Spleen (tissue), 13 donors: ENCODE data around the gene CCL18. TPM values are rescaled to one million over a fixed set of nuclear protein-coding genes. Genes with fewer than 3 reads are reported as not detected.
A peak's percentile ranks its signal among the peaks of the same experiment; 100 is the strongest.
"Not testable (repeated sequence)": the region's sequence is repeated elsewhere in the genome, so short reads cannot be mapped to it uniquely, and the experiment has no call there.

Experiments used
- DNase-seq: peaks from one replicate; pipeline ENCODE4 v3.0.0-alpha.2; 2020
- H3K27ac ChIP-seq, 8 donors: fragments of 200-600 bp; sonication (generic) in 7 of 8; 1 replicate in 4 of 8; 2 replicates in 4 of 8; pipeline versions ENCODE4 v1.5.0 to v1.8.0; 2016 to 2021; ENCODE audit warnings: inconsistent platforms in 4 of 8, mild to moderate bottlenecking in 4 of 8, moderate library complexity in 1 of 8
- H3K27me3 ChIP-seq, 7 donors: fragments of 200-600 bp; sonication (generic) in 6 of 7; replicated peaks in 1 of 7; 1 replicate in 4 of 7; 2 replicates in 3 of 7; pipeline versions ENCODE4 v1.5.0 to v1.8.0; 2016 to 2021; ENCODE audit warnings: inconsistent platforms in 3 of 7, mild to moderate bottlenecking in 1 of 7
- H3K36me3 ChIP-seq, 6 donors: fragments of 200-600 bp; sonication (generic) in 5 of 6; 1 replicate in 4 of 6; 2 replicates in 2 of 6; pipeline versions ENCODE4 v1.5.0 to v1.8.0; 2016 to 2021; ENCODE audit warnings: inconsistent platforms in 2 of 6
- H3K4me1 ChIP-seq, 6 donors: fragments of 200-600 bp; sonication (generic) in 5 of 6; 1 replicate in 3 of 6; 2 replicates in 3 of 6; pipeline versions ENCODE4 v1.5.0 to v1.8.0; 2016 to 2021; ENCODE audit warnings: inconsistent platforms in 3 of 6
- H3K4me3 ChIP-seq, 8 donors: fragments of 200-600 bp; sonication (generic) in 7 of 8; 1 replicate in 4 of 8; 2 replicates in 4 of 8; pipeline versions ENCODE4 v1.5.0 to v1.8.0; 2016 to 2021; ENCODE audit warnings: inconsistent platforms in 4 of 8, mild to moderate bottlenecking in 4 of 8, moderate library complexity in 2 of 8
- H3K9me3 ChIP-seq, 8 donors: fragments of 200-600 bp; sonication (generic) in 7 of 8; 1 replicate in 4 of 8; 2 replicates in 4 of 8; pipeline versions ENCODE4 v1.5.0 to v1.8.0; 2016 to 2021; ENCODE audit warnings: inconsistent platforms in 4 of 8
- POLR2A ChIP-seq, 3 donors: fragments of 450-650 bp; IDR thresholded peaks; one replicate each; pipeline ENCODE4 v1.5.1; 2017; ENCODE audit warnings: antibody characterized with exemption in 3 of 3, mild to moderate bottlenecking in 1 of 3
- POLR2AphosphoS5 ChIP-seq, 3 donors: sonication (generic); formaldehyde crosslinking; IDR thresholded peaks; one replicate each; pipeline ENCODE4 v1.5.1; 2017; ENCODE audit warnings: antibody characterized with exemption in 3 of 3
- WGBS, 5 donors: extraction: QIAGEN DNeasy Blood & Tissue Kit in 3 of 5; methylation state at CpG; one replicate each; pipeline versions ENCODE4 v1.1.5 to v1.1.7; 2013 to 2018; 5-methylcytosine and 5-hydroxymethylcytosine counted together
- intact Hi-C: fragments of 100-400 bp; cut with DNase I; formaldehyde crosslinking; loops from one replicate; pipeline ENCODE4 v1.15.0; 2023; ENCODE audit warnings: low total_unique reads
- long read RNA-seq, 2 donors: transcript quantifications; one replicate each; lab custom pipeline, GENCODE V29; 2026
- polyA plus RNA-seq, 3 donors: library from polyadenylated mRNA; stranded (reverse); fragments of 200-250 nt; gene quantifications; one replicate each; pipeline ENCODE4 v1.2.1, GENCODE V29; 2013
- total RNA-seq, 7 donors: library from RNA; depleted of rRNA in 3 of 7; stranded (reverse); fragments of >200 nt in 3 of 7; fragmentation: NEBNext Ultra II Directional in 4 of 7; extraction: Animal tissue kit (Norgen Biotek cat#: 25700) in 4 of 7; gene quantifications; one replicate each; pipeline versions ENCODE4 v1.1.0 to v1.2.1, GENCODE V29; 2016 to 2021
- TF ChIP-seq, protein P1 (sequence below), 11 experiments: fragments of 200-600 bp in 7 of 11; fragments of 450-650 bp in 4 of 11; sonication (generic) in 4 of 11; IDR thresholded peaks in 8 of 11; conservative IDR thresholded peaks in 3 of 11; 1 replicate in 7 of 11; 2 replicates in 4 of 11; pipeline versions ENCODE4 v1.4.0 to v1.8.0; 2016 to 2021; ENCODE audit warnings: antibody characterized with exemption in 11 of 11, inconsistent platforms in 4 of 11, mild to moderate bottlenecking in 1 of 11
- donor health status: healthy with polysubstance abuse.
- donor health status: DM: no; HTN: no; CAD: no; lungs with moderate emphysema.
- donor health status: DM: no; HTN: no; CAD: no.
- donor health status: Bipolar disorder and iron deficiency.
- donor health status: healthy.
- donor health status: DM: no; HTN: no; CAD: no.
- donor health status: DM: yes; HTN: yes; CAD: no.

The CCL18 gene
- total RNA-seq (10 to 100 TPM in 5 of 7 donors, 1 to 10 TPM in 2; 5.2 to 27.8 (median 11.0) TPM), polyA plus RNA-seq (100 to 1,000 TPM in 1 of 3 donors, 10 to 100 TPM in 1, 1 to 10 TPM in 1; 9.8 to 109 (median 75.6) TPM)
- long read RNA-seq, donor 1 = 0 reads
- long read RNA-seq, donor 2 = 0 reads

- H3K4me1 ChIP-seq = no peaks in the 10 kb centered on the region
- no peaks in the 10 kb centered on the region for H3K27me3 ChIP-seq
- TF ChIP-seq POLR2AphosphoS5 (IDR thresholded peaks at IDR 0.05) (no peak), POLR2A (IDR thresholded peaks at IDR 0.05) (no peak)
- TF ChIP-seq, protein P1, sequence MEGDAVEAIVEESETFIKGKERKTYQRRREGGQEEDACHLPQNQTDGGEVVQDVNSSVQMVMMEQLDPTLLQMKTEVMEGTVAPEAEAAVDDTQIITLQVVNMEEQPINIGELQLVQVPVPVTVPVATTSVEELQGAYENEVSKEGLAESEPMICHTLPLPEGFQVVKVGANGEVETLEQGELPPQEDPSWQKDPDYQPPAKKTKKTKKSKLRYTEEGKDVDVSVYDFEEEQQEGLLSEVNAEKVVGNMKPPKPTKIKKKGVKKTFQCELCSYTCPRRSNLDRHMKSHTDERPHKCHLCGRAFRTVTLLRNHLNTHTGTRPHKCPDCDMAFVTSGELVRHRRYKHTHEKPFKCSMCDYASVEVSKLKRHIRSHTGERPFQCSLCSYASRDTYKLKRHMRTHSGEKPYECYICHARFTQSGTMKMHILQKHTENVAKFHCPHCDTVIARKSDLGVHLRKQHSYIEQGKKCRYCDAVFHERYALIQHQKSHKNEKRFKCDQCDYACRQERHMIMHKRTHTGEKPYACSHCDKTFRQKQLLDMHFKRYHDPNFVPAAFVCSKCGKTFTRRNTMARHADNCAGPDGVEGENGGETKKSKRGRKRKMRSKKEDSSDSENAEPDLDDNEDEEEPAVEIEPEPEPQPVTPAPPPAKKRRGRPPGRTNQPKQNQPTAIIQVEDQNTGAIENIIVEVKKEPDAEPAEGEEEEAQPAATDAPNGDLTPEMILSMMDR (IDR thresholded peaks at IDR 0.05 in 8 of 11, conservative IDR thresholded peaks at IDR 0.05 in 3 of 11) = no peak
- no peaks in the 10 kb centered on the region for H3K36me3 ChIP-seq
- peak within 1 kb of the TSS in 4 of 8 donors; percentile 3 to 86 (median 74) for H3K27ac ChIP-seq
- no peak within 1 kb of the TSS for H3K4me3 ChIP-seq
- DNase-seq = no peak
- no peaks in the 10 kb centered on the region for H3K9me3 ChIP-seq
- intact Hi-C loops = no loop called here
- 82 to 88% (median 86%) methylated on average over 5 of the region's 5 CpGs for WGBS, 5 donors
These were observed at the start of gene CCL18 for GRCh38 chr17:36063786-36064541. CCL18 (plus strand) TSS chr17:36064272; CDS start chr17:36064343, 71 bp downstream.

- no peak overlapping the region for H3K4me3 ChIP-seq
- WGBS, 5 donors = 69 to 86% (median 75%) methylated on average over 5 of the region's 5 CpGs
- TF ChIP-seq POLR2AphosphoS5 (IDR thresholded peaks at IDR 0.05) (no peak), POLR2A (IDR thresholded peaks at IDR 0.05) (no peak)
- TF ChIP-seq, protein P1 (IDR thresholded peaks at IDR 0.05 in 8 of 11, conservative IDR thresholded peaks at IDR 0.05 in 3 of 11) = no peak
- no peak overlapping the region for H3K27ac ChIP-seq
- H3K4me1 ChIP-seq = peaks cover 5 to 24% (median 14%) of the 10 kb centered on the region in 6 donors
- H3K27me3 ChIP-seq = no peaks in the 10 kb centered on the region
- H3K36me3 ChIP-seq = peaks cover 0 to 11% (median 0%) of the 10 kb centered on the region in 6 donors
- peaks cover 0 to 22% (median 10%) of the 10 kb centered on the region in 8 donors for H3K9me3 ChIP-seq
- DNase-seq = no peak
- intact Hi-C loops = no loop called here
These were observed 49.1 kb upstream of the CCL18 start for GRCh38 chr17:36014946-36015345.

- peaks cover 5 to 24% (median 14%) of the 10 kb centered on the region in 6 donors for H3K4me1 ChIP-seq
- DNase-seq, intact Hi-C loops, H3K27me3 ChIP-seq, H3K4me3 ChIP-seq, H3K27ac ChIP-seq: not testable (repeated sequence)
- peaks cover 0 to 11% (median 0%) of the 10 kb centered on the region in 6 donors for H3K36me3 ChIP-seq
- 89 to 97% (median 94%) methylated on average over 4 of the region's 4 CpGs for WGBS, 5 donors
- peaks cover 0 to 15% (median 9%) of the 10 kb centered on the region in 8 donors for H3K9me3 ChIP-seq
These were observed 48.2 kb upstream of the CCL18 start for GRCh38 chr17:36015895-36016294.

- Histone ChIP-seq H3K36me3 (peaks cover 0 to 11% (median 0%) of the 10 kb centered on the region in 6 donors), H3K9me3 (peaks cover 0 to 11% (median 9%) of the 10 kb centered on the region in 8 donors), H3K27ac (no peak overlapping the region), H3K4me3 (peak overlapping the region in 1 of 8 donors; percentile 45), H3K4me1 (peaks cover 5 to 24% (median 14%) of the 10 kb centered on the region in 6 donors), H3K27me3 (no peaks in the 10 kb centered on the region)
- no peak for DNase-seq
- intact Hi-C loops = no loop called here
- TF ChIP-seq, protein P1 (IDR thresholded peaks at IDR 0.05 in 8 of 11, conservative IDR thresholded peaks at IDR 0.05 in 3 of 11) = no peak
- TF ChIP-seq POLR2A (IDR thresholded peaks at IDR 0.05) (no peak), POLR2AphosphoS5 (IDR thresholded peaks at IDR 0.05) (no peak)
- WGBS, 5 donors = 91 to 99% (median 96%) methylated on average over 2 of the region's 2 CpGs
These were observed 47.5 kb upstream of the CCL18 start for GRCh38 chr17:36016555-36016954.
